Tibial nerve (tissue), 4 donors: Measurements from ENCODE around the gene ACTN1. TPM values are rescaled to one million over a fixed set of nuclear protein-coding genes. Genes with fewer than 3 reads are reported as not detected.

Source experiments
- DNase-seq, 2 donors: peaks; one replicate each; pipeline ENCODE4 v3.0.0-alpha.2; 2019; ENCODE audit warnings: low spot score in 2 of 2
- H3K27ac ChIP-seq, 4 donors: fragments of 200-600 bp; sonication (generic) in 3 of 4; one replicate each; pipeline ENCODE4 v1.5.1; 2017 to 2019; ENCODE audit warnings: mild to moderate bottlenecking in 1 of 4
- H3K27me3 ChIP-seq, 2 donors: fragments of 200-600 bp; sonication (generic) in 1 of 2; one replicate each; pipeline versions ENCODE4 v1.5.1 to v1.6.0; 2017 to 2019
- H3K36me3 ChIP-seq, 3 donors: fragments of 200-600 bp; sonication (generic); one replicate each; pipeline ENCODE4 v1.5.1; 2018 to 2019
- H3K4me1 ChIP-seq, 4 donors: fragments of 200-600 bp; sonication (generic) in 3 of 4; one replicate each; pipeline ENCODE4 v1.5.1; 2017 to 2019
- H3K4me3 ChIP-seq, 4 donors: fragments of 200-600 bp; sonication (generic) in 3 of 4; one replicate each; pipeline ENCODE4 v1.5.1; 2017 to 2019; ENCODE audit warnings: mild to moderate bottlenecking in 1 of 4, moderate library complexity in 1 of 4
- H3K9me3 ChIP-seq, 4 donors: fragments of 200-600 bp; sonication (generic) in 3 of 4; one replicate each; pipeline ENCODE4 v1.5.1; 2017 to 2019
- CTCF ChIP-seq, 5 experiments: fragments of 200-600 bp in 3 of 5; fragments of 450-650 bp in 2 of 5; sonication (generic) in 3 of 5; IDR thresholded peaks; one replicate each; pipeline ENCODE4 v1.5.1; 2016 to 2019; ENCODE audit warnings: antibody characterized with exemption in 5 of 5, mild to moderate bottlenecking in 3 of 5, moderate library complexity in 2 of 5
- EP300 ChIP-seq, 2 donors: sonication (generic); formaldehyde crosslinking; IDR thresholded peaks; one replicate each; pipeline ENCODE4 v1.6.1; 2017; ENCODE audit warnings: antibody characterized with exemption in 2 of 2, mild to moderate bottlenecking in 1 of 2
- POLR2A ChIP-seq, 2 donors: fragments of 450-650 bp; IDR thresholded peaks; one replicate each; pipeline ENCODE4 v1.6.1; 2017; ENCODE audit warnings: antibody characterized with exemption in 2 of 2, mild to moderate bottlenecking in 2 of 2, moderate library complexity in 2 of 2
- WGBS, 2 donors: methylation state at CpG; one replicate each; pipeline ENCODE4 v1.1.5; 2018; 5-methylcytosine and 5-hydroxymethylcytosine counted together
- total RNA-seq, 4 donors: library from RNA; depleted of rRNA; stranded (reverse); fragments of >200 nt; gene quantifications; one replicate each; pipeline ENCODE4 v1.1.0, GENCODE V29; 2016

The ACTN1 gene
- total RNA-seq, 4 donors from 2014 or later: 130 to 273 (median 152) TPM

GRCh38 chr14:68939893-68940613 lies 39.0 kb downstream of the ACTN1 start:
- H3K9me3 ChIP-seq: no peaks in the 10 kb centered on the region
- peak; percentile 30 to 61 for DNase-seq
- no peaks in the 10 kb centered on the region for H3K27me3 ChIP-seq
- H3K4me1 ChIP-seq: peaks cover 0 to 92% (median 29%) of the 10 kb centered on the region in 4 donors
- H3K36me3 ChIP-seq: no peaks in the 10 kb centered on the region
- H3K4me3 ChIP-seq: no peak overlapping the region
- TF ChIP-seq EP300 (IDR thresholded peaks at IDR 0.05) (peak; percentile 49 to 72), POLR2A (IDR thresholded peaks at IDR 0.05) (no peak), CTCF (IDR thresholded peaks at IDR 0.05) (no peak)
- peak overlapping the region; percentile 71 to 89 (median 78) for H3K27ac ChIP-seq
- WGBS, 2 donors: 26 to 43% methylated on average over 6 to 9 of the region's 9 CpGs

GRCh38 chr14:68939181-68939892 lies 39.8 kb downstream of the ACTN1 start:
- TF ChIP-seq POLR2A (IDR thresholded peaks at IDR 0.05) (no peak), CTCF (IDR thresholded peaks at IDR 0.05) (no peak), EP300 (IDR thresholded peaks at IDR 0.05) (no peak)
- H3K9me3 ChIP-seq: no peaks in the 10 kb centered on the region
- WGBS, 2 donors: 55 to 62% methylated on average over 10 to 11 of the region's 11 CpGs
- H3K4me3 ChIP-seq: no peak overlapping the region
- peak overlapping the region; percentile 71 to 89 (median 78) for H3K27ac ChIP-seq
- no peaks in the 10 kb centered on the region for H3K36me3 ChIP-seq
- no peaks in the 10 kb centered on the region for H3K27me3 ChIP-seq
- DNase-seq: no peak
- H3K4me1 ChIP-seq: peaks cover 0 to 87% (median 29%) of the 10 kb centered on the region in 4 donors

- WGBS, 2 donors: 39 to 44% methylated on average over 4 of the region's 4 CpGs
- Histone ChIP-seq H3K4me3 (no peak overlapping the region), H3K27me3 (no peaks in the 10 kb centered on the region), H3K4me1 (peaks cover 0 to 80% (median 29%) of the 10 kb centered on the region in 4 donors), H3K36me3 (no peaks in the 10 kb centered on the region), H3K27ac (peak overlapping the region; percentile 71 to 89 (median 78)), H3K9me3 (no peaks in the 10 kb centered on the region)
- no peak for DNase-seq
- TF ChIP-seq EP300 (IDR thresholded peaks at IDR 0.05): no peak
- no peak for TF ChIP-seq CTCF (IDR thresholded peaks at IDR 0.05)
- no peak for TF ChIP-seq POLR2A (IDR thresholded peaks at IDR 0.05)
Observed at GRCh38 chr14:68938271-68939150, 40.6 kb downstream of the ACTN1 start.

- Histone ChIP-seq H3K27ac (peak overlapping the region; percentile 71 to 89 (median 78)), H3K4me1 (peaks cover 0 to 73% (median 29%) of the 10 kb centered on the region in 4 donors), H3K4me3 (no peak overlapping the region), H3K9me3 (no peaks in the 10 kb centered on the region), H3K36me3 (no peaks in the 10 kb centered on the region), H3K27me3 (no peaks in the 10 kb centered on the region)
- DNase-seq: peak in 1 of 2 donors; percentile 31
- 63 to 65% methylated on average over 8 to 9 of the region's 11 CpGs for WGBS, 2 donors
- TF ChIP-seq CTCF (IDR thresholded peaks at IDR 0.05): peak in 2 of 5 experiments; percentile 17 to 42
- peak in 1 of 2 donors; percentile 65 for TF ChIP-seq EP300 (IDR thresholded peaks at IDR 0.05)
- TF ChIP-seq POLR2A (IDR thresholded peaks at IDR 0.05): no peak
Observed at GRCh38 chr14:68937471-68938270, 41.4 kb downstream of the ACTN1 start.
